ENCODE data around the gene RNU6-8. TPM values are rescaled to one million over a fixed set of nuclear protein-coding genes. Genes with fewer than 3 reads are reported as not detected.

RNU6-8 gene
- total and polyA plus RNA-seq, 10 of the 15 experiments (the other 5 are each of a cell fraction or from before 2014, with no cell fraction given) = not detected

DNA sequence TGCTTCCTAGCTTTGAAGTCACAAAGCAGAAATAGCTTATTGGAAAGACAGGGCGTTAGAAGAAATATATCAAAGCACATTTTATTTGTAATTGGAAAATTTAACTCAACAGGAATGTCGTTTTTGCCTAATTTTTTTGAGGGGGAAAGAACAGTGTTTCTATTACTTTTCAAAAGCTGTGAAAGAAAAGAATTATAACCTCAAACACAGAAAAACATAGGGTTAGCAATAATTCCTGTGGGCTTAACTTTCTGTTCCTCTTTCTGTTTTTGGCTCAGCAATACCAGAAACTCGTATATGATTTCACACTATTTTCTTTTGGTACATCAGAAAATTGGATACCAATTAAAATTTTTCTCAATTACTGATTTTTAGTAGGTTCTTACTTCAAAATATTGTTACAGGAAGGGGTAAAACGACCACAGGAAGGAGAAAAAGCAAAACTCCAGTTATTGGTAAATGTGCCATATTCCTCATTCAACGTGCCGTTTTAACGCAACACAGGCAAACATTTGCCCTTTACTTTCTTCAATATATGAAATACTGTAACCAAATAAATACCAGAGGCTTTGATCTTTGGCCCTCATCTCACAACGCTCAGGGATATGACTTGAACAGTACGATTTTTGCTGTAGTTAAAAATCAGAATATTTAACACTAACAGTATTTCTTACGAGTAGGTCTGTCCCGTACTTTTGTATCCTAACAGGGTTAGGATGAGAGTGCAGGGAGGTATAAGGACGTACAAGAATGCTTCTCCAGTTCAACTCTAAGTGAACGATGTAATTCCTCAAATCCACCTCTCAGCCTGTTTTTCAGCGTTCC is 2.5 kb downstream of the RNU6-8 start (continued):
- TF ChIP-seq TCF12 (IDR thresholded peaks at IDR 0.05; ENCODE audit: low read depth, low read length) (no peak), RELA (IDR thresholded peaks at IDR 0.05; ENCODE audit: borderline replicate concordance, partially characterized antibody) (no peak), HDGF (IDR thresholded peaks at IDR 0.05) (no peak), NR2C1 (IDR thresholded peaks at IDR 0.05) (no peak), EGR1 (IDR thresholded peaks at IDR 0.05; ENCODE audit: borderline replicate concordance in 1 of 2, low read depth in 2 of 2, low read length in 2 of 2) (no peak), CBX5 (IDR thresholded peaks at IDR 0.05; ENCODE audit: low read depth) (no peak), CHD2 (IDR thresholded peaks at IDR 0.05; ENCODE audit: borderline replicate concordance, low read depth, low read length) (peak; percentile 53; the same call in 1 of the 2 replicates), NFIC (IDR thresholded peaks at IDR 0.05; ENCODE audit: low read depth, low read length) (peak; percentile 75), SRF (IDR thresholded peaks at IDR 0.05; ENCODE audit: low read depth in 2 of 2, low read length in 2 of 2) (no peak), SMAD1 (IDR thresholded peaks at IDR 0.05; ENCODE audit: low read depth, partially characterized antibody) (no peak), SIX5 (IDR thresholded peaks at IDR 0.05; ENCODE audit: low read depth, low read length, severe bottlenecking) (no peak), MTA3 (IDR thresholded peaks at IDR 0.05; ENCODE audit: borderline replicate concordance, low read length) (no peak), IKZF2 (IDR thresholded peaks at IDR 0.05) (peak; percentile 93 to 94), TAF1 (IDR thresholded peaks at IDR 0.05; ENCODE audit: borderline replicate concordance, low read depth, low read length) (no peak), SMAD5 (IDR thresholded peaks at IDR 0.05; ENCODE audit: low read depth) (no peak), ETV6 (conservative IDR thresholded peaks at IDR 0.05 in 1 of 2, IDR thresholded peaks at IDR 0.05 in 1 of 2; ENCODE audit: borderline replicate concordance in 1 of 2, low read depth in 1 of 2) (no peak), ZNF217 (IDR thresholded peaks at IDR 0.05) (peak; percentile 88; the same call in 1 of the 2 replicates), YY1 (IDR thresholded peaks at IDR 0.05; ENCODE audit: low read depth, low read length) (no peak), SMARCA5 (IDR thresholded peaks at IDR 0.05) (no peak), HDAC2 (IDR thresholded peaks at IDR 0.05) (no peak)
- TF ChIP-seq, protein P1, sequence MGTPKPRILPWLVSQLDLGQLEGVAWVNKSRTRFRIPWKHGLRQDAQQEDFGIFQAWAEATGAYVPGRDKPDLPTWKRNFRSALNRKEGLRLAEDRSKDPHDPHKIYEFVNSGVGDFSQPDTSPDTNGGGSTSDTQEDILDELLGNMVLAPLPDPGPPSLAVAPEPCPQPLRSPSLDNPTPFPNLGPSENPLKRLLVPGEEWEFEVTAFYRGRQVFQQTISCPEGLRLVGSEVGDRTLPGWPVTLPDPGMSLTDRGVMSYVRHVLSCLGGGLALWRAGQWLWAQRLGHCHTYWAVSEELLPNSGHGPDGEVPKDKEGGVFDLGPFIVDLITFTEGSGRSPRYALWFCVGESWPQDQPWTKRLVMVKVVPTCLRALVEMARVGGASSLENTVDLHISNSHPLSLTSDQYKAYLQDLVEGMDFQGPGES (IDR thresholded peaks at IDR 0.05) = no peak
- TF ChIP-seq, protein P2, sequence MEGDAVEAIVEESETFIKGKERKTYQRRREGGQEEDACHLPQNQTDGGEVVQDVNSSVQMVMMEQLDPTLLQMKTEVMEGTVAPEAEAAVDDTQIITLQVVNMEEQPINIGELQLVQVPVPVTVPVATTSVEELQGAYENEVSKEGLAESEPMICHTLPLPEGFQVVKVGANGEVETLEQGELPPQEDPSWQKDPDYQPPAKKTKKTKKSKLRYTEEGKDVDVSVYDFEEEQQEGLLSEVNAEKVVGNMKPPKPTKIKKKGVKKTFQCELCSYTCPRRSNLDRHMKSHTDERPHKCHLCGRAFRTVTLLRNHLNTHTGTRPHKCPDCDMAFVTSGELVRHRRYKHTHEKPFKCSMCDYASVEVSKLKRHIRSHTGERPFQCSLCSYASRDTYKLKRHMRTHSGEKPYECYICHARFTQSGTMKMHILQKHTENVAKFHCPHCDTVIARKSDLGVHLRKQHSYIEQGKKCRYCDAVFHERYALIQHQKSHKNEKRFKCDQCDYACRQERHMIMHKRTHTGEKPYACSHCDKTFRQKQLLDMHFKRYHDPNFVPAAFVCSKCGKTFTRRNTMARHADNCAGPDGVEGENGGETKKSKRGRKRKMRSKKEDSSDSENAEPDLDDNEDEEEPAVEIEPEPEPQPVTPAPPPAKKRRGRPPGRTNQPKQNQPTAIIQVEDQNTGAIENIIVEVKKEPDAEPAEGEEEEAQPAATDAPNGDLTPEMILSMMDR (IDR thresholded peaks at IDR 0.05 in 2 of 3, conservative IDR thresholded peaks at IDR 0.05 in 1 of 3; ENCODE audit: control insufficient read depth in 2 of 3, extremely low read depth in 1 of 3, insufficient read depth in 1 of 3, low read depth in 3 of 3, low read length in 3 of 3) = no peak
- TF ChIP-seq, protein P3, sequence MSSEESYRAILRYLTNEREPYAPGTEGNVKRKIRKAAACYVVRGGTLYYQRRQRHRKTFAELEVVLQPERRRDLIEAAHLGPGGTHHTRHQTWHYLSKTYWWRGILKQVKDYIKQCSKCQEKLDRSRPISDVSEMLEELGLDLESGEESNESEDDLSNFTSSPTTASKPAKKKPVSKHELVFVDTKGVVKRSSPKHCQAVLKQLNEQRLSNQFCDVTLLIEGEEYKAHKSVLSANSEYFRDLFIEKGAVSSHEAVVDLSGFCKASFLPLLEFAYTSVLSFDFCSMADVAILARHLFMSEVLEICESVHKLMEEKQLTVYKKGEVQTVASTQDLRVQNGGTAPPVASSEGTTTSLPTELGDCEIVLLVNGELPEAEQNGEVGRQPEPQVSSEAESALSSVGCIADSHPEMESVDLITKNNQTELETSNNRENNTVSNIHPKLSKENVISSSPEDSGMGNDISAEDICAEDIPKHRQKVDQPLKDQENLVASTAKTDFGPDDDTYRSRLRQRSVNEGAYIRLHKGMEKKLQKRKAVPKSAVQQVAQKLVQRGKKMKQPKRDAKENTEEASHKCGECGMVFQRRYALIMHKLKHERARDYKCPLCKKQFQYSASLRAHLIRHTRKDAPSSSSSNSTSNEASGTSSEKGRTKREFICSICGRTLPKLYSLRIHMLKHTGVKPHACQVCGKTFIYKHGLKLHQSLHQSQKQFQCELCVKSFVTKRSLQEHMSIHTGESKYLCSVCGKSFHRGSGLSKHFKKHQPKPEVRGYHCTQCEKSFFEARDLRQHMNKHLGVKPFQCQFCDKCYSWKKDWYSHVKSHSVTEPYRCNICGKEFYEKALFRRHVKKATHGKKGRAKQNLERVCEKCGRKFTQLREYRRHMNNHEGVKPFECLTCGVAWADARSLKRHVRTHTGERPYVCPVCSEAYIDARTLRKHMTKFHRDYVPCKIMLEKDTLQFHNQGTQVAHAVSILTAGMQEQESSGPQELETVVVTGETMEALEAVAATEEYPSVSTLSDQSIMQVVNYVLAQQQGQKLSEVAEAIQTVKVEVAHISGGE (CRISPR knock-in tag; IDR thresholded peaks at IDR 0.05) = no peak

All from GM12878 (cell line).